Activated naive CD4-positive, alpha-beta T cell treated with anti-CD3 and anti-CD28 coated beads, Interleukin-2, amount 50 U/mL, for 24 hours (primary cell): ENCODE measurements around the gene ADGRA3.

ENCODE experiments used
- H3K27ac Mint-ChIP-seq: one replicate; pipeline ENCODE4 v1.8.0; 2021; ENCODE audit warnings: mild to moderate bottlenecking, mixed read lengths
- H3K27me3 Mint-ChIP-seq: one replicate; pipeline ENCODE4 v1.8.0; 2021; ENCODE audit warnings: mixed read lengths
- H3K36me3 Mint-ChIP-seq: one replicate; pipeline ENCODE4 v1.8.0; 2021; ENCODE audit warnings: mixed read lengths
- H3K4me1 Mint-ChIP-seq: one replicate; pipeline ENCODE4 v1.8.0; 2021; ENCODE audit warnings: mixed read lengths
- H3K4me3 Mint-ChIP-seq: one replicate; pipeline ENCODE4 v1.8.0; 2021; ENCODE audit warnings: mild to moderate bottlenecking, mixed read lengths
- H3K9me3 Mint-ChIP-seq: one replicate; pipeline ENCODE4 v1.8.0; 2021; ENCODE audit warnings: mixed read lengths

The ADGRA3 gene

GRCh38 chr4:22454216-22454838, 61.5 kb downstream of the ADGRA3 start:
- no peaks in the 10 kb centered on the region for H3K27me3 Mint-ChIP-seq

DNA sequence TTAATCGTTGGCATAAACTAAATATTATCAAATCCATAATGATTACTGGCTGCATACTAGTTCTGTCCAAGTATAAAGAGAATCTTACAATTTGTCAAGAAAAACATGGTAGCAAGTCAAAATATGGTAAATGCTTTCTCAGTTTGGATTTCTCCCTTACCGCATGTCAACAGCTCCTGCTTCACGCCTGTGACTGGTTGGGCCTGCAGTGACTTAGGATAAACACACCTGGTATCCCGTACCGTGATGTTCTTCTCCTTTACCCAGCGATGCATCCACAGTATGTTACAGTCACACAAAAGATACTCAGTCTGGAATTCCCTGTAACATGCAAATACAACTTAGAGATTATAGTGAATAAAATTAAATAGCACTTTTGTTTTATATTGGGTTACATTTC, 71.1 kb downstream of the ADGRA3 start:
- Mint-ChIP-seq H3K36me3 (peaks cover 6% of the 10 kb centered on the region), H3K27ac (peak overlapping the region; percentile 97), H3K27me3 (no peaks in the 10 kb centered on the region), H3K9me3 (no peaks in the 10 kb centered on the region), H3K4me3 (peak overlapping the region; percentile 79), H3K4me1 (peaks cover 44% of the 10 kb centered on the region)

More at GRCh38 chr4:22454216-22454838, 61.5 kb downstream of the ADGRA3 start:
- H3K9me3 Mint-ChIP-seq, result no peaks in the 10 kb centered on the region
- no peak overlapping the region for H3K27ac Mint-ChIP-seq
- H3K4me3 Mint-ChIP-seq, result no peak overlapping the region
- H3K36me3 Mint-ChIP-seq, result no peaks in the 10 kb centered on the region
- H3K4me1 Mint-ChIP-seq, result no peaks in the 10 kb centered on the region

DNA sequence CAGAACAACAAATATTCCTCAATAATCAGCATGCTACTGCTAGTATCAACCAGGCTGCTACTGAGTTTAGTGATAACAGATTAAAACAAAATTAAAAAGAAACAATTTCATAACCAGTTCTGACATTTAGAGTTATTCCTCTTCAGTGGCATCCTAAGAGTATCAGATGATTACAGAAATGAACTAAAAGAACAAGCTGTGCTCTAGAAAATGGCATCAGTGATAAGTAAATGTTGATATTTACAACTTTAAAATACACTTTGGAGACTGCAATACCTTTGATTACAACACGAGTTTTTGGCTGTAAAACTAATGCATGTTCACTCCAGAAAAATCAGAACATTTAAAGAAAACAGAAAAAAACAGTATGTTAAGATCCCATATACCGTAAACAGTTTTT, 72.9 kb downstream of the ADGRA3 start:
- no peak overlapping the region for H3K4me3 Mint-ChIP-seq
- H3K36me3 Mint-ChIP-seq, result peaks cover 6% of the 10 kb centered on the region
- no peaks in the 10 kb centered on the region for H3K27me3 Mint-ChIP-seq
- no peaks in the 10 kb centered on the region for H3K9me3 Mint-ChIP-seq
- H3K4me1 Mint-ChIP-seq, result peaks cover 44% of the 10 kb centered on the region
- H3K27ac Mint-ChIP-seq, result no peak overlapping the region

GRCh38 chr4:22440999-22441398, 74.9 kb downstream of the ADGRA3 start:
- Mint-ChIP-seq H3K4me1 (peaks cover 37% of the 10 kb centered on the region), H3K36me3 (peaks cover 10% of the 10 kb centered on the region), H3K27ac (no peak overlapping the region)

DNA sequence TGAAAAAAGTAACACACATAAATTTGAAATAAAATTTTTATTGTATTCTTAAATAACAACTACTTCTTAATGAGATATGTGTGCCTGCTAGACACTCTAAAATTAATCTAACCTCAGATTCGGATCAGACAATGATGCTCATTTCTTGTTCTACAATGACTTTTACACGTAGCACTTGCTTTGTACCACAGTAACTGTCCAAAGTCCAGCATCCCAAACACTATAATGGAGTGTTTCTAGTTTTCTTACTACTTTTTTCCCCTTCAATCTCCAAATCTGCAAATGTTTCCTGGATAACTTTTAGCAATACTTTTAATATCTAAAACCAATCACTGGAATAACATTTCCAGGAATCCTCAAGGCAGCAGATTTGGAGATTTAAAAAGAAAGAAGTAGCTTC, 75.9 kb downstream of the ADGRA3 start:
- no peak overlapping the region for H3K4me3 Mint-ChIP-seq
- peaks cover 27% of the 10 kb centered on the region for H3K4me1 Mint-ChIP-seq
- peaks cover 10% of the 10 kb centered on the region for H3K36me3 Mint-ChIP-seq
- H3K9me3 Mint-ChIP-seq, result no peaks in the 10 kb centered on the region
- H3K27ac Mint-ChIP-seq, result no peak overlapping the region
- H3K27me3 Mint-ChIP-seq, result no peaks in the 10 kb centered on the region

More at GRCh38 chr4:22440999-22441398, 74.9 kb downstream of the ADGRA3 start:
- Mint-ChIP-seq H3K4me3 (peak overlapping the region; percentile 19), H3K27me3 (no peaks in the 10 kb centered on the region), H3K9me3 (no peaks in the 10 kb centered on the region)

DNA sequence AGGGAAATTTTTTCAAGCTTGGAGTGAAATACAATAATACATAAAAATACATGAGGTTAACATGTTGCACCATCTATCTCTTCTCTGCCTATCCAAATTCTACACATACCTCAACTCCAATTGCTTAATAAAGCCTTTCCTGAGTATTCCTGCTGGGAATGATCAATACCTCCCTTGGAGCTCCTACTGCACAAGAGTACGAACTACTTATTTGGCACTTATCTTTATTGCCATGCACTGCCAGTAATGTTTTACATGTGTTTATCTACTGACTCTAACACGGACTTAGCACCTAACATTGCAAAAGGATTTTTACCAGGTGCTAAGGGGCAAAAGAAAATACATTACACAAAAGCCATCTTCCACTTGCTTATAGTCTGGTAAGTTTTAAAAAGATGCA, 80.2 kb downstream of the ADGRA3 start:
- peaks cover 7% of the 10 kb centered on the region for H3K36me3 Mint-ChIP-seq
- no peaks in the 10 kb centered on the region for H3K27me3 Mint-ChIP-seq
- no peaks in the 10 kb centered on the region for H3K9me3 Mint-ChIP-seq
- H3K4me1 Mint-ChIP-seq, result no peaks in the 10 kb centered on the region
- no peak overlapping the region for H3K4me3 Mint-ChIP-seq
- no peak overlapping the region for H3K27ac Mint-ChIP-seq

GRCh38 chr4:22434895-22435294, 81.0 kb downstream of the ADGRA3 start:
- Mint-ChIP-seq H3K36me3 (peaks cover 10% of the 10 kb centered on the region), H3K27me3 (no peaks in the 10 kb centered on the region), H3K4me1 (no peaks in the 10 kb centered on the region), H3K27ac (no peak overlapping the region), H3K4me3 (no peak overlapping the region), H3K9me3 (no peaks in the 10 kb centered on the region)

DNA sequence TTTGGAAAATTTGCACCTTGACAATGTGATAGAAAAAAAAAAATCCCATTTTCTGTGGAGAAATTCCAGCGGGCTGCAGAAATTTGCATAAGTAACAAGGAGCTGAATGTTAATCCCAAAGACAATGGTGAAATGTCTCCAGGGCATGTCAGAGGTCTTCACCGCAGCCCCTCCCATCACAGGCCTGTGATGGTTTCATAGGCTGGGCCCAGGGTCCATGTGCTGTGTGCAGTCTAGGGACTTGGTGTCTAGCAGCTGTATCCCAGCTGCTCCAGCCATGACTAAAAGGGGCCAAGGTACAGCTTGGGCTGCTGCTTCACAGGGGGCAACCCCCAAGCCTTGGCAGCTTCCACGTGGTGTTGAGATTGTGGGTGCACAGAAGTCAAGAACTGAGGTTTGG, 85.2 kb downstream of the ADGRA3 start:
- Mint-ChIP-seq H3K27me3 (no peaks in the 10 kb centered on the region), H3K36me3 (peaks cover 6% of the 10 kb centered on the region), H3K4me3 (no peak overlapping the region), H3K27ac (no peak overlapping the region), H3K4me1 (no peaks in the 10 kb centered on the region), H3K9me3 (no peaks in the 10 kb centered on the region)

GRCh38 chr4:22428441-22428840, 87.4 kb downstream of the ADGRA3 start:
- no peaks in the 10 kb centered on the region for H3K27me3 Mint-ChIP-seq
- H3K9me3 Mint-ChIP-seq, result no peaks in the 10 kb centered on the region
- H3K4me3 Mint-ChIP-seq, result no peak overlapping the region
- H3K36me3 Mint-ChIP-seq, result peaks cover 6% of the 10 kb centered on the region
- no peaks in the 10 kb centered on the region for H3K4me1 Mint-ChIP-seq
- H3K27ac Mint-ChIP-seq, result no peak overlapping the region

GRCh38 chr4:22427675-22428074, 88.2 kb downstream of the ADGRA3 start:
- H3K4me3 Mint-ChIP-seq, result no peak overlapping the region
- H3K36me3 Mint-ChIP-seq, result peaks cover 6% of the 10 kb centered on the region
- H3K9me3 Mint-ChIP-seq, result no peaks in the 10 kb centered on the region
- H3K27ac Mint-ChIP-seq, result no peak overlapping the region
- H3K27me3 Mint-ChIP-seq, result no peaks in the 10 kb centered on the region
- H3K4me1 Mint-ChIP-seq, result no peaks in the 10 kb centered on the region

- no peak overlapping the region for H3K27ac Mint-ChIP-seq
- no peak overlapping the region for H3K4me3 Mint-ChIP-seq
- no peaks in the 10 kb centered on the region for H3K27me3 Mint-ChIP-seq
- no peaks in the 10 kb centered on the region for H3K9me3 Mint-ChIP-seq
- peaks cover 3% of the 10 kb centered on the region for H3K36me3 Mint-ChIP-seq
- peaks cover 13% of the 10 kb centered on the region for H3K4me1 Mint-ChIP-seq
Observed at GRCh38 chr4:22420291-22420690, 95.6 kb downstream of the ADGRA3 start.

DNA sequence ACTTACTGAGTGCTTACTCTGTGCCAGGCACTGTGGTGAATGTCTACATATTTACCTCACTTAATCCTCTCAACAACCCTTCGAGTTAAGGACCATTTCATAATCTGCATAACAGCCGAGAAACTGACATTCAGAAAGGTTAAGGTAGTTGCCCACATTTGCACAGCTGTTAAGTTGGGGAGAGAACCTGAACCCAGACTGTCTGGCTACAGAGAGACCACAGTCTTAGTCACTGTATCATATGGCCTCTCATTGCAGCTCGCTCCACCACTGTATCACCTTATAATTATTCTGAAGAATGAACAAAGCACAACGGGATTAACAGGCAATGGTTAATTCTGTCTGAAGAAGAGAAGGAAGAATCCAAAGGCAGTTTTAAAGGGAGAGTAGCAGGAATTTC, 98.5 kb downstream of the ADGRA3 start:
- H3K27ac Mint-ChIP-seq, result no peak overlapping the region
- H3K4me1 Mint-ChIP-seq, result peaks cover 13% of the 10 kb centered on the region
- H3K36me3 Mint-ChIP-seq, result peaks cover 3% of the 10 kb centered on the region
- no peaks in the 10 kb centered on the region for H3K27me3 Mint-ChIP-seq
- no peak overlapping the region for H3K4me3 Mint-ChIP-seq
- no peaks in the 10 kb centered on the region for H3K9me3 Mint-ChIP-seq

DNA sequence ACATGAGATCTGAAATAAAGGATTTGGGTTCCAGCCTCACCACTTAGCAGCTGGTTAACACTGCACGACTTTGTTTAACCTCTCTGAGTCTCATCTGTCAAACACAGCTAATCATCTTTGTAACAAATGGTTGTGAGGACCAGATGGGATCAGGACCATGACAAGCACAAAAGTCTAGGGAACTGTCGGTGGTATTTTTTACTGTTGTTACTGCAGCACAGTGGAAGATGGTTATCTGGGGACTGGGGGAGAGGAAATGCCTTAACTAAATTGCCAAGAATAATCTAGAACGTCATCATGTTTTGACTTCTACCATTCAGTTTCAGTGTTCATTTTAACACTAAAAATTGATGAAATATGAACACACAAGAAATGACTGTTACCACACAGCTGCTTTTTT, 99.5 kb downstream of the ADGRA3 start:
- Mint-ChIP-seq H3K9me3 (no peaks in the 10 kb centered on the region), H3K4me1 (peaks cover 13% of the 10 kb centered on the region), H3K4me3 (no peak overlapping the region), H3K27me3 (no peaks in the 10 kb centered on the region), H3K27ac (peak overlapping the region; percentile 37), H3K36me3 (peaks cover 3% of the 10 kb centered on the region)

- Mint-ChIP-seq H3K36me3 (no peaks in the 10 kb centered on the region), H3K27ac (peak overlapping the region; percentile 37), H3K4me1 (peaks cover 13% of the 10 kb centered on the region), H3K27me3 (no peaks in the 10 kb centered on the region), H3K4me3 (no peak overlapping the region), H3K9me3 (no peaks in the 10 kb centered on the region)
Observed at GRCh38 chr4:22414833-22415232, 101.0 kb downstream of the ADGRA3 start.

- H3K27ac Mint-ChIP-seq, result no peak overlapping the region
- no peak overlapping the region for H3K4me3 Mint-ChIP-seq
- no peaks in the 10 kb centered on the region for H3K9me3 Mint-ChIP-seq
- H3K36me3 Mint-ChIP-seq, result no peaks in the 10 kb centered on the region
- no peaks in the 10 kb centered on the region for H3K27me3 Mint-ChIP-seq
- H3K4me1 Mint-ChIP-seq, result peaks cover 13% of the 10 kb centered on the region
Observed at GRCh38 chr4:22413471-22413870, 102.4 kb downstream of the ADGRA3 start.

DNA sequence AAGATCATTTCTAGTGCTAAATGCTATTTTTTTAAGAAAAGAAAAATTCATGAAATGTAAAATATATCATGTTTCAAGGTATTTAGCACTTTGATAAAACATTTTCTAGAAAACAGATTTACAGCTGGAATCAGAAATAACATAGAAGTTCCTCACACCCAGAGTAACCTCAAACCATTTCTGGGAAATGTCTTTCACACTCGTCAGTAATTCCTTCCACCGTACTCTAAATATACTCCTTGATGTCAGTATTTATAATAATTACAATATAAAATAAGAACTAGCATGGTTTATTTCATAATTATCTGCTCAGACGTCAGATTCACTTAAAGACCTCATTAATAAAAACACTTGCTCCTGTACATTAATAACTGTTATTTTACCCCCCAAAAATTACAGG, 103.9 kb downstream of the ADGRA3 start:
- Mint-ChIP-seq H3K27ac (no peak overlapping the region), H3K27me3 (no peaks in the 10 kb centered on the region), H3K9me3 (no peaks in the 10 kb centered on the region), H3K4me1 (peaks cover 6% of the 10 kb centered on the region), H3K36me3 (no peaks in the 10 kb centered on the region), H3K4me3 (no peak overlapping the region)

DNA sequence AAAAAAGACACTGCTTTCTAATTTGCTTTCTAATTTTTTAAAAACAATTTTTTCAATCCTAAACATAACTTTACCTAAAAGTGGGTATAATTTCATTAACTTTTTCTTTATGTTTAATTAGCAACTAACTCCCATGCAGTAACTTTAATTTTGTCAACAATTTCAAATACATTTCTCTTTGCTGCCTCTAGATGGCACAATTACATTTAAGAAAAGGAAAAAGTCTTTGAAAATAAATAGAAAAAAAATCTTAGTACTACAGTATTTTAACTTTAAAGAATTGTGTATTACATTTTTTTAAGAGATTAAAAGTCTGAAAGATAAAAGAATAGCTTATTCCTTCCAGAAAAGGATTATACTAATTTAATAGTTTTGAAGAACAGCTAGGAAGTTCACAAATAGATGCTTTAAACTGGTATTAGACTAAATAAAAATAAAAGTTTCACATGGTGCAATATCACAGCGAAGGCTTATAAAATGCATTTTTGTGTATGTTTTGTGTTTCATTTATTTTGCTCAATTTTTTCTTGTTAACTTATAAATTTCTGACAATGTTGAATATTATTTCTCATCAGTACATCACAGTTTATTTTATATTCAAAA, 105.1 kb downstream of the ADGRA3 start:
- no peaks in the 10 kb centered on the region for H3K27me3 Mint-ChIP-seq
- H3K9me3 Mint-ChIP-seq, result no peaks in the 10 kb centered on the region
- peaks cover 2% of the 10 kb centered on the region for H3K36me3 Mint-ChIP-seq
- no peaks in the 10 kb centered on the region for H3K4me1 Mint-ChIP-seq
- no peak overlapping the region for H3K27ac Mint-ChIP-seq
- H3K4me3 Mint-ChIP-seq, result no peak overlapping the region
